ENCODE measurements around the gene MGAT5.

MGAT5 gene

GRCh38 chr2:134395779-134396178 is 141.9 kb downstream of the MGAT5 start:
- no peak overlapping the region for H3K9ac ChIP-seq
- H3K9me3 ChIP-seq (ENCODE audit: control insufficient read depth, low read length), result no peaks in the 10 kb centered on the region
- H3K4me3 ChIP-seq (ENCODE audit: low read depth, low read length), result no peak overlapping the region
- H3K27me3 ChIP-seq (ENCODE audit: control insufficient read depth, insufficient read depth, low read length), result no peaks in the 10 kb centered on the region
- no peaks in the 10 kb centered on the region for H3K36me3 ChIP-seq (ENCODE audit: control insufficient read depth, insufficient read depth, low read length)
- H3K4me1 ChIP-seq, result peaks cover 6% of the 10 kb centered on the region
- no peaks in the 10 kb centered on the region for H3K79me2 ChIP-seq
- no peak overlapping the region for H2AFZ ChIP-seq
- no peak for TF ChIP-seq CTCF (IDR thresholded peaks at IDR 0.05)
- no peak overlapping the region for H3K27ac ChIP-seq
- no peak overlapping the region for H3K4me2 ChIP-seq (ENCODE audit: low read length)

- H3K27ac ChIP-seq, result no peak overlapping the region
Measured at GRCh38 chr2:134396493-134396892, 142.6 kb downstream of the MGAT5 start.

GRCh38 chr2:134397146-134397896 is 143.4 kb downstream of the MGAT5 start:
- Histone ChIP-seq H3K36me3 (ENCODE audit: control insufficient read depth, insufficient read depth, low read length) (no peaks in the 10 kb centered on the region), H3K9ac (no peak overlapping the region), H3K27me3 (ENCODE audit: control insufficient read depth, insufficient read depth, low read length) (no peaks in the 10 kb centered on the region), H2AFZ (no peak overlapping the region), H3K9me3 (ENCODE audit: control insufficient read depth, low read length) (no peaks in the 10 kb centered on the region), H3K4me1 (peaks cover 6% of the 10 kb centered on the region), H3K4me2 (ENCODE audit: low read length) (no peak overlapping the region), H3K79me2 (no peaks in the 10 kb centered on the region), H3K4me3 (ENCODE audit: low read depth, low read length) (no peak overlapping the region), H3K27ac (no peak overlapping the region)
- TF ChIP-seq CTCF (IDR thresholded peaks at IDR 0.05), result no peak

More at GRCh38 chr2:134396493-134396892, 142.6 kb downstream of the MGAT5 start:
- Histone ChIP-seq H2AFZ (no peak overlapping the region), H3K9me3 (ENCODE audit: control insufficient read depth, low read length) (no peaks in the 10 kb centered on the region), H3K4me3 (ENCODE audit: low read depth, low read length) (no peak overlapping the region), H3K9ac (no peak overlapping the region), H3K4me1 (peaks cover 6% of the 10 kb centered on the region), H3K4me2 (ENCODE audit: low read length) (no peak overlapping the region), H3K27me3 (ENCODE audit: control insufficient read depth, insufficient read depth, low read length) (no peaks in the 10 kb centered on the region), H3K36me3 (ENCODE audit: control insufficient read depth, insufficient read depth, low read length) (no peaks in the 10 kb centered on the region), H3K79me2 (no peaks in the 10 kb centered on the region)
- TF ChIP-seq CTCF (IDR thresholded peaks at IDR 0.05), result no peak

GRCh38 chr2:134398300-134398699 is 144.4 kb downstream of the MGAT5 start:
- peaks cover 6% of the 10 kb centered on the region for H3K4me1 ChIP-seq
- H3K9ac ChIP-seq, result no peak overlapping the region

More at GRCh38 chr2:134398300-134398699, 144.4 kb downstream of the MGAT5 start:
- Histone ChIP-seq H3K27ac (no peak overlapping the region), H3K79me2 (no peaks in the 10 kb centered on the region), H3K4me2 (ENCODE audit: low read length) (no peak overlapping the region), H3K27me3 (ENCODE audit: control insufficient read depth, insufficient read depth, low read length) (no peaks in the 10 kb centered on the region), H3K9me3 (ENCODE audit: control insufficient read depth, low read length) (no peaks in the 10 kb centered on the region), H3K4me3 (ENCODE audit: low read depth, low read length) (no peak overlapping the region), H3K36me3 (ENCODE audit: control insufficient read depth, insufficient read depth, low read length) (no peaks in the 10 kb centered on the region), H2AFZ (no peak overlapping the region)
- TF ChIP-seq CTCF (IDR thresholded peaks at IDR 0.05), result no peak

Measured in parathyroid adenoma (tissue), 2 donors.